HepG2 (cell line): ENCODE measurements around the gene ASIC3. TPM values are rescaled to one million over a fixed set of nuclear protein-coding genes. Genes with fewer than 3 reads are reported as not detected.

Experiments
- ARNT ChIP-seq: fragments of 450-650 bp; IDR thresholded peaks from 2 replicates; pipeline ENCODE4 v1.6.1; 2017
- ERF ChIP-seq: IDR thresholded peaks from 2 replicates; pipeline ENCODE4 v1.6.1; 2018; ENCODE audit warnings: missing biosample characterization, missing genetic modification reagents
- ZNF235 ChIP-seq: sonication (generic); formaldehyde crosslinking; IDR thresholded peaks from 2 replicates; pipeline ENCODE4 v1.8.1; 2023; ENCODE audit warnings: mild to moderate bottlenecking, missing genetic modification reagents, borderline replicate concordance
- ZNF564 ChIP-seq: sonication (generic); formaldehyde crosslinking; IDR thresholded peaks from 2 replicates; pipeline ENCODE4 v1.8.1; 2023; ENCODE audit warnings: mild to moderate bottlenecking, missing genetic modification reagents
- ZNF687 ChIP-seq: sonication (generic); formaldehyde crosslinking; IDR thresholded peaks from 2 replicates; pipeline ENCODE4 v1.5.1; 2020; ENCODE audit warnings: mild to moderate bottlenecking, missing genetic modification reagents, moderate library complexity
- ZNF788 ChIP-seq: sonication (generic); formaldehyde crosslinking; IDR thresholded peaks from 2 replicates; pipeline ENCODE4 v1.5.0; 2020; ENCODE audit warnings: mild to moderate bottlenecking, missing genetic modification reagents, borderline replicate concordance
- polyA plus RNA-seq, 8 experiments: library from polyadenylated mRNA; depleted of rRNA in 3 of 8; stranded (reverse) in 7 of 8; unstranded in 1 of 8; fragments of >200 nt; fragmentation: Illumina TruSeq in 4 of 8; extraction: Trizol in 4 of 8; gene quantifications; 2 replicates each; pipeline versions ENCODE4 v1.2.1 to v1.2.3, GENCODE V29; 2011 to 2016; ENCODE audit warnings: low read depth in 4 of 8, missing spikeins in 1 of 8, mixed read lengths in 1 of 8; ENCODE audit not compliant: insufficient read depth in 1 of 8
- total RNA-seq, 5 experiments: library from RNA; depleted of rRNA; stranded (reverse); fragments of >200 nt; fragmentation: Illumina TruSeq; extraction: Trizol; gene quantifications; 2 replicates each; pipeline ENCODE4 v1.2.3, GENCODE V29; 2016; ENCODE audit warnings: low read depth in 1 of 5
- TF ChIP-seq, protein P1 (sequence below): sonication (generic); formaldehyde crosslinking; IDR thresholded peaks from 2 replicates; pipeline ENCODE4 v1.9.0; 2022; ENCODE audit warnings: missing genetic modification reagents, mild to moderate bottlenecking, borderline replicate concordance

The ASIC3 gene
- total and polyA plus RNA-seq, 2 of the 13 experiments (the other 11 are each of a cell fraction or from before 2014, with no cell fraction given) = 0.51 TPM; not detected in 1

GRCh38 chr7:151010307-151011096 lies 37.8 kb upstream of the ASIC3 start (continued):
- TF ChIP-seq ZNF687 (CRISPR knock-in tag) (peak; percentile 92), ZNF564 (CRISPR knock-in tag) (peak; percentile 55; the same call in 1 of the 2 replicates), ARNT (no peak), ERF (CRISPR knock-in tag) (no peak), ZNF235 (CRISPR knock-in tag) (no peak), ZNF788 (CRISPR knock-in tag) (0 out of 2 replicates have a peak, but pooled peaks have one; percentile 51)
- TF ChIP-seq, protein P1, sequence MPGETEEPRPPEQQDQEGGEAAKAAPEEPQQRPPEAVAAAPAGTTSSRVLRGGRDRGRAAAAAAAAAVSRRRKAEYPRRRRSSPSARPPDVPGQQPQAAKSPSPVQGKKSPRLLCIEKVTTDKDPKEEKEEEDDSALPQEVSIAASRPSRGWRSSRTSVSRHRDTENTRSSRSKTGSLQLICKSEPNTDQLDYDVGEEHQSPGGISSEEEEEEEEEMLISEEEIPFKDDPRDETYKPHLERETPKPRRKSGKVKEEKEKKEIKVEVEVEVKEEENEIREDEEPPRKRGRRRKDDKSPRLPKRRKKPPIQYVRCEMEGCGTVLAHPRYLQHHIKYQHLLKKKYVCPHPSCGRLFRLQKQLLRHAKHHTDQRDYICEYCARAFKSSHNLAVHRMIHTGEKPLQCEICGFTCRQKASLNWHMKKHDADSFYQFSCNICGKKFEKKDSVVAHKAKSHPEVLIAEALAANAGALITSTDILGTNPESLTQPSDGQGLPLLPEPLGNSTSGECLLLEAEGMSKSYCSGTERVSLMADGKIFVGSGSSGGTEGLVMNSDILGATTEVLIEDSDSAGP (CRISPR knock-in tag) = peak; percentile 94
